Measurements from ENCODE around the gene ZNF236. TPM values are rescaled to one million over a fixed set of nuclear protein-coding genes. Genes with fewer than 3 reads are reported as not detected.
A peak's percentile ranks its signal among the peaks of the same experiment; 100 is the strongest.

Gene ZNF236
- total and polyA plus RNA-seq, 2 donors (not counting 1 experiment from before 2014, with no cell fraction given): 8.9 to 39.5 TPM

DNA sequence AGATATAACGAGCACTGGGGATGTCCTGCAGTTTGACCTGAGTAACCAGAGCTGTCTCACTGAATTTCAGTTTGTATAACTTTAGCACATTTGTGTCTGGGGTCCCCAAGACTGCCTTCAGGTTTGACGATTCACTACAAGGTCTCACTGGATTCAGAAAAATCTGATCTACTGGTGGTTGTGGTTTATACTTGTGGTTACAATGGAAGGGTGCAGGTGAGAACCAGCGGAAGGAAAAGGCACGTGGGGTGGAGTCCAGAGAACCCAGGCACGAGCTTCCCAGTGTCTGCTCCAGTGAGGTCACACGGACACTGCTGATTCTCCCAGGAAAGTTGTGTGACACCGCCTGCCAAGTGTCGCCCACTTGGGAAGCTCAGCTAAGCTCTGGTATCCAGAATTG, 126.0 kb downstream of the ZNF236 start:
- H3K4me3 ChIP-seq (ENCODE audit: control extremely low read depth in 1 of 5, extremely low read depth in 1 of 5, insufficient read depth in 1 of 5, low read depth in 2 of 5, low read length in 4 of 5): no peak overlapping the region
- H3K9ac ChIP-seq (ENCODE audit: low read length): no peak overlapping the region
- no peak overlapping the region for H2AFZ ChIP-seq (ENCODE audit: insufficient read depth, low read depth, low read length, poor library complexity, severe bottlenecking)
- H3K27me3 Mint-ChIP-seq: no peaks in the 10 kb centered on the region
- ChIA-PET POLR2A (no interaction called here), CTCF (interaction anchor here (0.8 to 1.4 kb wide), 4 partner anchors 10 to 52 kb away, joined by 3 read pairs; no protein-coding TSS in a partner anchor)
- TF ChIP-seq EZH2 (IDR thresholded peaks at IDR 0.05; ENCODE audit: borderline replicate concordance, insufficient read depth, low read depth, low read length, poor library complexity, severe bottlenecking) (no peak), CTCF (IDR thresholded peaks at IDR 0.05) (no peak)
- peaks cover 0 to 4% (median 0%) of the 10 kb centered on the region in 3 donors for H3K9me3 ChIP-seq (ENCODE audit: control extremely low read depth in 1 of 3, control insufficient read depth in 2 of 3, insufficient read depth in 1 of 3, low read length in 2 of 3)
- WGBS (ENCODE audit: insufficient coverage): 90% methylated on average over 8 of the region's 8 CpGs
- no peak overlapping the region for H3K4me2 ChIP-seq (replicated peaks; ENCODE audit: low read depth, low read length, poor library complexity, severe bottlenecking)
- H3K36me3 ChIP-seq (replicated peaks in 1 of 2; ENCODE audit: control extremely low read depth in 1 of 2, control insufficient read depth in 1 of 2, extremely low read depth in 1 of 2, insufficient read depth in 2 of 2, low read length in 1 of 2): peaks cover 17 to 41% of the 10 kb centered on the region in 2 experiments
- H3K4me1 ChIP-seq (ENCODE audit: control insufficient read depth in 2 of 2, insufficient read depth in 2 of 2, low read length in 2 of 2): no peaks in the 10 kb centered on the region
- DNase-seq (no peak), ATAC-seq (ENCODE audit: low read depth) (no peak)
- H3K27me3 ChIP-seq (replicated peaks in 1 of 4; ENCODE audit: control extremely low read depth in 1 of 4, control insufficient read depth in 3 of 4, insufficient read depth in 4 of 4, low read length in 3 of 4): no peaks in the 10 kb centered on the region
- intact Hi-C loops (cut with micrococcal nuclease): no loop called here
- no peak overlapping the region for H3K27ac ChIP-seq (ENCODE audit: low read length in 2 of 2)
- no peaks in the 10 kb centered on the region for H3K9me3 Mint-ChIP-seq (ENCODE audit: insufficient read depth)
- no peaks in the 10 kb centered on the region for H3K79me2 ChIP-seq (ENCODE audit: control insufficient read depth, insufficient read depth, low read length)
- H3K27ac Mint-ChIP-seq: no peak overlapping the region
- no peaks in the 10 kb centered on the region for H4K20me1 ChIP-seq (ENCODE audit: control insufficient read depth, insufficient read depth, low read length, poor library complexity, severe bottlenecking)
- H3K4me3 Mint-ChIP-seq: no peak overlapping the region
- H3K4me1 Mint-ChIP-seq: no peaks in the 10 kb centered on the region

DNA sequence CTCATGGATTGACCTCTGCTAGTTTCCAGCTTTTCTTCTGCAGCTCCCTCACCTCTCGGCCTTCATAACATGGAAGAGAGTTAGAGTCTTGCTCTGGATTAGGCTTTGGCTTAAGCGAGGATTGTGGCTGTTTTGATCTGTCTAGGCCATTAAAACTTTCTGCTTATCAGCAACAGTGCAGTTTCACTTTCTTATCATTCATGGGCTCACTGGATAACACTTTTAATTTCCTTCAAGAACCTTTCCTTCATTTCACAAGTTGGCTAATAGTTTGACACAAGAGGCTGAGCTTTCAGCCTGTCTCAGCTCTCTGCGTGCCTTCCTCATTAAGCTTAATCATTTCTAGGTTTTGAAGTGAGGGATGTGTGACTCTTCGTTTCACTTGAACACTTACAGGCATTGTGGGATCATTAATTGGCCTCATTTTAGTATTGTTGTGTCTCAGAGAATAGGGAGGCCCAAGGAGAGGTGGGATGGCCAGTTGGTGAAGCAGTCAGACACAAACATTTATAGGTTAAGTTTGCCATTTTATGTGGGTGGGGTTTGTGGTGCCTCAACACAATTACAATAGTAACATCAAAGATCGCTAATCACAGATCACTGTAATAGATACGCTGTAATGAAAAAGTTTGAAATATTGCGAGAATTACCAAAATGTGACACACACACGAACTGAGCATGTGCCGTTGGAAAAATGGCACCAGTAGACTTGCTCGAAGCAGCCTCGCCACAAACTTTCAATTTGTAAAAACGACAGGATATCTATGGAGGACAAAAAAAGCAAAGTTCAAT, 129.3 kb downstream of the ZNF236 start:
- Histone ChIP-seq H3K27ac (ENCODE audit: low read length in 2 of 2) (no peak overlapping the region), H3K4me1 (ENCODE audit: control insufficient read depth in 2 of 2, insufficient read depth in 2 of 2, low read length in 2 of 2) (no peaks in the 10 kb centered on the region), H3K4me3 (ENCODE audit: control extremely low read depth in 1 of 5, extremely low read depth in 1 of 5, insufficient read depth in 1 of 5, low read depth in 2 of 5, low read length in 4 of 5) (no peak overlapping the region), H3K9me3 (ENCODE audit: control extremely low read depth in 1 of 3, control insufficient read depth in 2 of 3, insufficient read depth in 1 of 3, low read length in 2 of 3) (no peaks in the 10 kb centered on the region), H3K27me3 (replicated peaks in 1 of 4; ENCODE audit: control extremely low read depth in 1 of 4, control insufficient read depth in 3 of 4, insufficient read depth in 4 of 4, low read length in 3 of 4) (no peaks in the 10 kb centered on the region), H4K20me1 (ENCODE audit: control insufficient read depth, insufficient read depth, low read length, poor library complexity, severe bottlenecking) (no peaks in the 10 kb centered on the region), H3K36me3 (replicated peaks in 1 of 2; ENCODE audit: control extremely low read depth in 1 of 2, control insufficient read depth in 1 of 2, extremely low read depth in 1 of 2, insufficient read depth in 2 of 2, low read length in 1 of 2) (peaks cover 17 to 52% of the 10 kb centered on the region in 2 experiments), H2AFZ (ENCODE audit: insufficient read depth, low read depth, low read length, poor library complexity, severe bottlenecking) (no peak overlapping the region), H3K9ac (ENCODE audit: low read length) (no peak overlapping the region), H3K4me2 (replicated peaks; ENCODE audit: low read depth, low read length, poor library complexity, severe bottlenecking) (no peak overlapping the region), H3K79me2 (ENCODE audit: control insufficient read depth, insufficient read depth, low read length) (no peaks in the 10 kb centered on the region)
- Mint-ChIP-seq H3K27ac (peak overlapping the region; percentile 34), H3K4me3 (no peak overlapping the region), H3K27me3 (no peaks in the 10 kb centered on the region), H3K4me1 (no peaks in the 10 kb centered on the region), H3K9me3 (ENCODE audit: insufficient read depth) (no peaks in the 10 kb centered on the region)
- intact Hi-C loops (cut with micrococcal nuclease): no loop called here
- TF ChIP-seq EZH2 (IDR thresholded peaks at IDR 0.05; ENCODE audit: borderline replicate concordance, insufficient read depth, low read depth, low read length, poor library complexity, severe bottlenecking) (no peak), CTCF (IDR thresholded peaks at IDR 0.05) (no peak)
- ChIA-PET CTCF (interaction anchor here (0.8 to 1.5 kb wide), 4 partner anchors 10 to 39 kb away, joined by 3 to 7 read pairs (median 4); no protein-coding TSS in a partner anchor), POLR2A (no interaction called here)
- ATAC-seq (ENCODE audit: low read depth) (no peak), DNase-seq (no peak)
- 98% methylated on average over 8 of the region's 12 CpGs for WGBS (ENCODE audit: insufficient coverage)
